GM19023 (cell line): ENCODE data around the gene WNT7A.

ENCODE experiments used
- ATAC-seq: cut with Tn5 transposase; IDR thresholded peaks from one replicate; pipeline ENCODE4 v1.9.1; 2021; ENCODE audit warnings: mild to moderate bottlenecking, moderate library complexity; ENCODE audit not compliant: unreplicated experiment

WNT7A gene

DNA sequence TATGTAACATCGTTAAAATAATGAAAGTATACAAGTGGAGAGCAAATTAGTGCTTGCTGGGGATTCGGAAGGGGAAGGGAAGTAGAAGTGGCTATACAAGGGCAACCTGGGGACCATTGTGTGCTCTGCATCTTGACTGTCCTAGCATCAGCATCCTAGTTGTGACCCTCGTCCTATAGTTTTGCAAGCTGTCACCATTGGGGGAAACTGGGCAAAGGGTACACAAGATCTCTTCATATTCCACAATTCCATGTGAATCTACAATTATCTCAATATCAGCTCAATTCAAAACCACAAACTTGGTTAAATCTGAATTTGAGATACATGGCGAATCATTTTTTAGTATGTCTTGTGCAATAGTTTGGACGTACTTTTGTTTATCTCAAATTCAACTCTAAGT lies 30.9 kb downstream of the WNT7A start:
- no peak for ATAC-seq

DNA sequence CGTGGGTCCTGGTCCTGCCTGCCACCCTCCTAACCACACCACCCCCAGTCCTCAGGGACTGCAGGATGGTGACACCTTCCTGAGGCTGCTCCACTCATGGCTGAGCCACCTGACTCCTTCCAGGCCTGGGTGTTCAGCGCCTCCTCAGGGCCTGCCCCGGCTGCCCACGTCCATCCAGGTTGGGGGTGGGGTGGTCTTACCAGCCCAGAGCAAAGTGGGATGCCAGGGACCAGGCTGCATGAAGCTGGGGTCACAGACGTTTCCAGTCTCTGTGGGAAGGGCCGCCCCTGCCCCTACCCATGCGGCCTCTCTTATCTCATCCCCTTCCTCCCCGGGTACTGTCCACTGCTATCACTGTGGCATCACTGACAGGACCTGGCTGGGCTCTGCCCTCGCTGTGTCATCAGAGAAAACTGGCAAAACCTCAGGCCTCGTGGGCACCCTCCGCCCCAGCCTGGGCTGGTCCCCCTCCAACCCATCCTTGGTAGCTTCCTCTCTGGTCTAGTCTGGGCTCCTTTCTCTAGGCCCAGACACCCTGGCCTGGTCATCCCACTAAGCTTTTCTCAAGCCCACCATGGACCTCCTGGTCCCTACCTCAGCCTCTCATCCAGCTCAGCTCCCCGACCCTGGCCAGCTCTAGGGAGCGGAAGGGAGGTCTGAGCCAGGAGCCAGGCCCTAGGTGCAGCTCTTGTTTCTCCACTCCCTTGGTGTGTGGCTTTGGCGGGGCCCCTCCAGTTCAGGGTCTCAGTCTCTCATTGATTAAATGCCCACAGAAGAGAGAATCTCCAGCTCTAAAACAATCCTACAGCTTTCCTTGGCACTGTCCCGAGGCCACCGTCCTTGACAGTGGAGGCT lies 32.9 kb downstream of the WNT7A start:
- ATAC-seq: no peak

DNA sequence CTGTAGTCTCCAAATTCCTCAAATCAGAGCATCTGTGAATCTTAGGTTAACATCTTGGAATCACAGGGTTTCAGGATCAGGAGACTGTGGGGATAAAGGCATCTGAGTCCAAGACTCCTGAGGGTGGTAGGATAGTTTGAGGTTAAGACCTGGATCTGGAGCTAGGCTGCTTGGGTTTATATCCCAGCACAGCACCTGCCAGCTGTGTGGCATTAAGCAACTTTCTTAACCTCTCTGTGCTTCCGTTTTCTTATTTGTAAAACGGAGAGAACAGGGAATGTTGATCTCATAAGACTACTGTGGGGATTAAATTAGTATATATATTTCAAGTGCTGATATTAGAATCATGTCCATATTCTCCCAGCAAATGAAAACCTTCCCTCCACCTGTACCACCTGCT lies 33.6 kb downstream of the WNT7A start:
- no peak for ATAC-seq

DNA sequence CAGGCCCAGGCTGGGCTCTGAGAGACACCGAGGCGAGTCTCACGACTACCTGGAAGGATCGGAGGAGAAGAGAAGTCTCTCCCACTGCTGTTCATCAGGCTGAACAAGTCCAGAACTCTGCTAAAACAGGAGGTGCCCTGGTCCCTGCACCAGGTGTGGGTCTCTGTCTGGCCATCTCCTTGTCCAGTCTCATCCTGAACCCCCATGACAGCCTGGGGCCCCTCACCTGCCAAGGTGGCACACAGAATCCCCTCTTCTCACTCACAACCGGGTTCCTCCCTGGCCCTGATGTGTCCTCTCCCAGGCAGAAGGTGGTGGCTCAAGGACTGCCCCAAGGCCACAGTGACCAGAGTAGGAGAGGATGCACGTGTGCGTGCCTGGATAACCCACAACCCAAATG lies 34.1 kb downstream of the WNT7A start:
- ATAC-seq: no peak

DNA sequence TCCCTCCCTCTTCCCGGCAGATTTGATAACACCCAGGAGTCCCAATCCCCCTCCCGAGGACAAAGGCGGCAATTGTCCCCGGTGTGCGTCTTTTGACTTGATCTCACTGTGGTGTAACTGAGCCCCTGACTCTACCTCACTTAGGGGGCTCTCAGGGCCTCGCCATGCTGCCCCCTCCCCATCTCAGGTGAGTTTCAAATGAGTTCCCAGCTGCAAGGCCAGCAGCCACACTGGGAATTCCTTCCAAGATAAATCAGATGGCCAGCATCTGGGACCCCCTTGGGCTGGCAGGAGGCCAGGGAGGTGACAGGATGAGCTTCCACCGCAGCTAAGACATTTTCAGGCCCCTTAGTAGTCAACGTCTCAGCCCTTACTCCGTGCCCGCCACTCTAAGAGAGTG lies 35.0 kb downstream of the WNT7A start:
- ATAC-seq: no peak

DNA sequence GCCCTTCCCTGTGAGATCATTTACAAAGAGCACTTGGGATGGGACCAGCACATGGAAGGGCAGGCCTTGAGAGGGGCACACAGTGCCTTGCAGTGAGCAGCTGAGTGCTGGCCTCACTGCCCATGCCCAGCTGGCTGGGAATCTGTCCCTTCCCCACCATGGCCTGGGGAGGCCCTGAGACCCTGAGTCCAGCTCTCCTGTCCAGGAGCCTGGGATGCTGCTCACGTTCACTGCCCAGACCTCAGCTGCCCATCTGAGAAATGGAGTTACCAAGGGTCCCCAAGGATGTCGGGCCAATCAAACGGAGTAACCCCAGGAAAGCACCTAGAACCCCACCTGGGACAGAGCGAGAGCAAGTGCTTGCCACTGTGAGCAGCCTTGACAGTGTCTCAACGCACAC lies 35.6 kb downstream of the WNT7A start:
- ATAC-seq: no peak

DNA sequence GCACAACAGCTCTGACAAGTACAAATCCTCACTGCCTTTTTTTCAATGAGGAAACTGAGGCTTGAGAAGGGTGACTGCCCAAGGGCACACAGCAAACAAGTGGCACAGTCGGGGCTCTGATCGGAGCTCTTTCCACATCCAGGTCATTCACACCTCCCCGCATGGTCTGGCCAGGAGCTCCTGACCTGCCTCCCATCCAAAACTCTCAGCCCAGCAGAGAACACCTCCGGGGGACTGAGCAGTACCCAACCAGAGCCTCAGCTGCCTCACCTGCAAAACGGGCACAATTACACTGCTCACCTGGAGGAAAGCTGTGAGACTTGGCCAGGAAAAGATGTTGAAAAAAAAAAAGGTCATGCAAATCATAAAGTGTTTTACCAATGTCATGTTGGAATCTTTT lies 36.5 kb downstream of the WNT7A start:
- no peak for ATAC-seq

DNA sequence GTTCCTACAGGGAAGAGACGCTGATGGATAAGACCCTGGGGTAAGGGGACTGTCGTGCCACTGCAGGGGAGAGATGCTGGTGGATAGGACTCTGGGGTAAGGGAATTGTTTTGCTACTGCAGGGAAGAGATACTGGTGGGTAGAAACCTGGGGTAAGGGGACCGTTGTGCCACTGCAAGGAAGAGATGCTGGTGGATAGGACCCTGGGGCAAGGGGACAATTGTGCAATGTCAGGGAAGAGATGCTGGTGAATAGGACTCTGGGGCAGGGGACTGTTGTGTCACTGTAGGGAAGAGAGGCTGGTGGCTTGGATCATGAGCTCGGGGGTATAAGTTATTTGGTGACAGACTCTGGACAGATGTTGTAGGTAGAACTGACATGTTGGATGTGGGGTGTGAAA lies 37.6 kb downstream of the WNT7A start:
- ATAC-seq: no peak

DNA sequence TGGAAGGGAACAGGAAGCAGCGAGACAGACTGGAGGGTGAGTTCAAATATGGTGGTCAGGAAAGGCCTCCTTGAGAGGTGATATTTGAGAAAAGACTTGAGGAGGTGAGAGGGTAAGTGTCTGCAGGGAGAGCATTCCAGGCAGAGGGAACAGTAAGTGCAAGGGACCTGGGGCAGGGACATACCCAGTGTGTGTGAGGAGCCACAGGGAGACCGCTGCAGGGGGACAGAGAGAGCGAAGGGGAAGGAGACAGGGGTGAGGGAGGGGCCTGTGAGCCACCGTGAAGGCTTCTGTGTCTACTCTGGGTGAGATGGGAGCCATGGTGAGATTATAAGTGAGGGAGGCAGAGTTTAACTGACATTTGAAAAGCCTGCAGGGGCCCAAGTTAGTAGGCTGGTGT lies 38.0 kb downstream of the WNT7A start:
- ATAC-seq: no peak

DNA sequence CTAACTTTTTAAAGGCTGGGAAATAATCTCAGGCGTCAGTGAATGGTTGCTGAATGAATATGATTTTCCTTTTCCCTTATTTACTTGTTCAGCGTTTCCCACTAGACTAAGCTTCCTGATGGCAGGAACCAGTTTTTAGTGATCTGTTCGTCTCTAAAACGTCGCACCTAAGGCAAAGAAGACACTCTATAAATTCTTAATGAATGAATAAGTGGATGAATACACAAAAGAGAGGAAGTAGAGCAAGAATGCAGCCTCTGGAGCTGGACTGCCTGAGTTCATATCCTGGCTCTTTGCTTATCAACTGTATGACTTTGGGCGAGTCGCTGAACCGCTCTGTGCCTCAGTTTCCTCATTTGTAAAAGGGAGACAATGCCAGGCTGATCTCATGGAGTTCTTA lies 38.7 kb downstream of the WNT7A start:
- no peak for ATAC-seq

DNA sequence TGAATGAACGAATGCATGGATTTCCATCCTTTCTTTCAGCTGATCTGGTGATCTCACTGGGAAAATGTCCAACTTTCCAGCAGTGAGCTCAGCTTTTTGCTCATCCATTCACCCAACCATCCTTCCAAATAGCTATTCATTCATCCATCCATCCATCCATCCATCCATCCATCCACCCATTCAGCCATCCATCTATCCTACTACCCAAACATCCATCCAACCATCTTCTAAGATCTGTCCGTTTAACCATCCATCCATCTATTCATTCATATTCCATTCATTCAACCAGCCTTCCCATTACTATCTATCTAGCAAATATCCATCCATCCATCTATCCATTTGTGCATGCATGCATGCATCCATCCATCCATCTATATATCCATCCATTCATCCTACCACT lies 39.4 kb downstream of the WNT7A start:
- ATAC-seq: no peak

DNA sequence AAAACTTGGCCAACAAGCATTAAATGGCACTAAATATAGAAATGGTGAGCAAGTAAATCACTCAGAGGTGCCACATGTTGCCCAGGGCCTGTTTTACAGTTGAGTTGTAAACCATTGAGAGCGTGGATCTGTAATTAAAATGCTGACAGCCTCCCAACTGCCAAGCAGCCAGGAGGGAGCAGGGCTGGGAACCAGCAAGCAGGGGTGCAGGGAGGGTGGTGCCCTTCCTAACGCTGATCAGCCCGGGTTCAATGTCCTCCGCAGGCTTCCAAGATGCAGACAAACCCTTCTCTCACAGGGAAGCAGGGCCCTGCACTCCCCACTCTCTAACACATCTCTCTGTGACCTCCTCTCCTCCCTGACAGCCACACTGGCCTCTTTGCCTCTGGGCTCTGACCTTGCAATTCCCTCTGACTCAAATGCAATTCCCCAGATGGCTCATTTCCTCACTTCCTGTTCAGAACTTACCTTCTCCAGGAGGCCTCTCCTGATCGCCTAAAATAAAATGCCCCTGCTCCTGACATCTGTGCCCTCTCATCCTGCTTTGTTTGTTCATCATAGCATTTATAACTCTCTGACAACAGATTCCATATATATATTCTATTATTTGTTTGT lies 40.0 kb downstream of the WNT7A start:
- no peak for ATAC-seq

DNA sequence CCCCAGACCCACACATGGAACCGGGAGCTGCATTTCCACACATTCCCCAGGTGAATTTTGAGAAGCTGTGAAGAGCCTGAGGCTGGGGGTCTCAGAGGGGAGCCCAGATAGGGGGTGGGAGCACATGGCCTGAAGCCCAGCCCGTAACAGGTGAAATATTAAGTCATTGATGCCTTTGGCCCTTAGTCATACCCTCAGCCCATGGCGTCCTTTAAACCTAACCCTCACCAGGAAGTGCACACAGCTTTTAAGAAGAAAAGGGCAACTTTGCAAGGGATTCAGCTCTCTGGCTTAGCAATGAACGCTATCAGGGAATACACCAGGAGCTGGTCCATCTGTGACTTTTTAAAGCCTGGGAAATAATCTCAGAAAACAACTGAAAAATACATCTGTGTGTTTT lies 40.6 kb downstream of the WNT7A start:
- no peak for ATAC-seq

DNA sequence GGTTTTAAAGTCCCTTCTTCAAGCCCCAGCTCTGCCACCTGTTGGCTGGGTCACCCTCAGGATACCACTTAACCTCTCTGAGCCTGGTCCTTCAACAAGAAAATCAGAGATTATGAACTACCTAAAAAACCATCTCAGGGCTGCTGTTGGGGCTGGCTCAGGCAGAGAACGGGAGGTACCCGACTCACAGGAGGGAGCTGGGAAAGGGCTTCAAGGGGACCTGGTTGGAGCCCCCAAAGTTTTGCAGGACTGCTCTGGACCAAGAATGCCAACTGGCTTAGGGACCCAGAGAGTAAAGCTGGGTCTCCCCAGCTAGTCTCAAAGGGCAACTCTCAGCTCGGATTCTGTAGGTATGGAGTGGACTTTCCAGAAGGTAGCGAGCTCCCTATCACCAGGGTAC lies 41.5 kb downstream of the WNT7A start:
- no peak for ATAC-seq

DNA sequence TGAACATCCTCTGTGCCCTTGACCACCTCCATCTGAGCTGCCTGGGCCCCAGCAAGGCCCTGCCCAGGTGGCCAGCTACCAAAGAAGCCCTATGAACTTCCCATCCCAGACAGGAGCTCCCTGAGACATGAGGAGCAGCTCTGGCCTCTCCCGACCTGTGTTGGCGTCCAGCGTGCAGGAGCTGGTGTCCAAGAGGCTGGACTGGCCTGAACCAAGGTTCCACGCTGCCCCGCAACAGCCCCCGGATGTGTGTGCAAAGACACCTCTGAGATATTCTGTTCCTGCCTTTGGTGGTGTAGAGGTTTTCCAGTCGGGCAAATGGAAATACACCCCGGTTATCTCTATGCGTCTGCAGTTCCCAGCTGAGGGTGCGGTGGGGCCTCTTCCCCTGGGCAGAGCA lies 42.1 kb downstream of the WNT7A start:
- no peak for ATAC-seq

DNA sequence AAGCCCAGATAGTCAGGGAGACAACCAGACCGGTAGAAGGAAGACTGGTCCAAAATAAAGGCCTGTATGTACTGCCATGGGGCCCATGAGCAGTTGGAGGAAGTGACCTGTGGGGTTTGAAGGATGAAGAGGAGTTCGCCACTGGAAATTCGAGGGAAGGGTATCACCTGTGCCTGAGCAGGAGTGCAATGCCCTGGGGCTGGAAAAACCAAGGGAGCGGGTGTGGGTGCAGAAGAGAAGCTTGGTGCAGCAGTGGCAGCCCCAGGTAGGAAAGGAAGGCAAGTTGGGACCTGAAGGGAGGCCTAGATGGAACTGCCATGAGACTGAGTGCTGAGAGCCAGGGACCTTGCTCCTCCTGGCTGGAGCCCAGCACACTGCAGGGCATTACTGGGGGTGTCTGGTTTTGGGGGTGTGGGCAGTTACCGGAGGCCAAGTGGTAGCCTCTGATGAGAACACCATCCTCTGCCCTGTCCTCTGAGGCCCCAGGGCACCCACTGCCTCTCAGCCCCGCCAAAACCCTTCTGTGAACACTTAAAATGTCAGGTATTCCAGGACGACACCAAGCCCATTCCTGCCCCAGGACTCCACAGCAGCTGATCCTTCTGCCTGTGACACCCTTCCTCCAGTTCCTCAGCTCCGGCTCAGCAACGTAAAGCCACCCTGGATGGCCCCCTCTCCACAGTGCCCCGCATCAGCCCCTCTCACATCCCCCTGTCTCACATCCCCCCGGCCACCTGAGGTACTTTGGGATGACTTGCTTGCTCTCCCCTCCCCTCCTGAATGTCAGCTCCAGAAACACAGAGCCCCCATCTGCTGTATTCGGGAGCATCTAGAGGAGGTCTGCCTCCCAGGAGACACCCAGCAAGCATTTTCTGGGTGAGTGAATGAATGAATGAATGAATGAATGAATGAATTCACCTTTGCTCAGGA lies 42.9 kb downstream of the WNT7A start:
- no peak for ATAC-seq

DNA sequence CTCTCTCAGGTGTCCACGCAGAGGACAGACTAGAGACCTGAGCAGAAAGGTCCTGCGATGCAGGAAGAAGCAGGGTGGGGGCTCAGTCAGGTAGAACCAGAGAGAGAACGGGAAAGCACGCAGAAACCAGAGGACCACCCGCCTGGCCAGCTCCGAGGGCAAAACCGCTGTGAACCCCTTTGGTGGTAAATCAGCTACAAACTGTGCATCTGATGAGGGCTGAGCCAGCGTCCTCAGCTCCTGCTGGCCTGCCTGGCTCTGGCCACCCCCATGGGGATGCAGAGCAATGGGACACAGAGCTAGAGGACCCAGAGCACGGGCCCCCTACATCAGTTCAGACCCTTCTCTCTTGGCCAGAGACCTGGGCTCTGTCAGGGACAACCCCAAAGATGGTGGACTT lies 44.6 kb downstream of the WNT7A start:
- no peak for ATAC-seq

DNA sequence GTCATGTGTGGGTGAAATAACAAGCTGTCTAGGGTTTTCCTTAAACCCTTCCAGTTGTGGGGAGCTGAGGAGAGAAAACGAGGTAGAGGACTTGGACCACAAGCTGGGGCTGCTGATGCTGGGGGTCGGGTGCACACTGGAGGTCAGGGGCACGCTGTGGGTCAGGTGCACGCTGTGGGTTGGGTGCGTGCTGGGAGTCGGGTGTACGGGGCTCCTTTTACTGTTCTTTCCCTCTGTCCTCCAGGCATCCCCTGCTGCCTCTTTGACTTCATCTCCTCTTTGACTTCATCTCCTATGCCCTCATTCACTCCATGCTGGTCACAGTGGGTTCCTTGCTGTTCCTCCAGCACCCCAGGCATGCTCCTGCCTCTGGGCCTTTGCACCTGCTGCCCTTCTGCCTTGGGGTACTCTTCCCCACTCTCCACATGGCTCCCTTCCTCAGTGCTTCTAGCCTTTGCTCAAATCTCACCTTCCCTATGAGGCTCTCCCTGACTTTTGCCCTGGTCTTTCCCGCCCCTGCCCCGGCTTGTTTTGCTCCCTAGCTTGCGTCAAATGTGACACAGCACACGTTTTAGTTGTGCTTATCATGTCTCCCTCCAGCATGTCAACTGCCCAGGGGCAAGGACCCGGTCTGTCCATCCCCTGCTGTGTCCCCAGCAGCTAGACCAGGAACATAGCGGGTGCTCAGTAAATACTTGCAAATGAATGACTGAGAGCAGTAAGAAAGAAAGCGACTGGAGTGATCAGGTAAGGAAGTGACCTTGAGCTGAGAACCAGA lies 45.4 kb downstream of the WNT7A start:
- no peak for ATAC-seq

DNA sequence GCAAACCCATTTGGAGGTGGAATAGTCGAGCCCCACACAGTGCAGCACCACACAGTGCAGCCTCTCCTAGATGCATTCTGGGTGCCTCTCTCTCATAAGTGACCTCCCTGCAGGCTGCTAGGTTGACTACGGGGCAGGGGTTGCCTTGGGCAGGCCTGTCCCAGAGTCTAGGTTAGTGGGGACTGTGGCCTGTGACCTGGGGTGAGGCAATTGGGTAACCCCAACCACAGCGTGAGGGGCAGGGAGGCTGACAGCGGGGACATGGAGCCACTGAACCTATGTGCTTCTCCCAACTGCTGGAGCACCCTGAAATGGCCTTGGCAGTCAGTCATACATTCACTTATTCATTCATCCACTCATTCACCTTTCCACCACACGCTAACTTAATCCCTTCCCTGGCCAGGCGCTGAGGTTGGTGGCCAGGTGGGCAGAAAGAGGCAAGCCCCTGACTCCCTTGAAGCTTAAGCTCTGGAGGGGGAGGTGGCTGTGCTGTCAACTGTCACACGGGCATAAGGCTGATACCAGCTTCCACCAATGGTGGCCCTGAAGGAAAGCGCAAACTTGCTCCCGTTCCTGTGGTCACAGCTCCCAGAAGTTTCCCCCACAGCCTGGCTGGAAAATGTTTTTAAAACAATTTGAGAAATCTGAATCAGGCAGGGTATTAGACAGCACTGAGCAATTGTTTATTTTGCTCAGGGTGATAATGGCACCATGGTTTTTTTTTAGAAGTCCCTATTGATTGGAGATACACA lies 46.2 kb downstream of the WNT7A start:
- no peak for ATAC-seq

DNA sequence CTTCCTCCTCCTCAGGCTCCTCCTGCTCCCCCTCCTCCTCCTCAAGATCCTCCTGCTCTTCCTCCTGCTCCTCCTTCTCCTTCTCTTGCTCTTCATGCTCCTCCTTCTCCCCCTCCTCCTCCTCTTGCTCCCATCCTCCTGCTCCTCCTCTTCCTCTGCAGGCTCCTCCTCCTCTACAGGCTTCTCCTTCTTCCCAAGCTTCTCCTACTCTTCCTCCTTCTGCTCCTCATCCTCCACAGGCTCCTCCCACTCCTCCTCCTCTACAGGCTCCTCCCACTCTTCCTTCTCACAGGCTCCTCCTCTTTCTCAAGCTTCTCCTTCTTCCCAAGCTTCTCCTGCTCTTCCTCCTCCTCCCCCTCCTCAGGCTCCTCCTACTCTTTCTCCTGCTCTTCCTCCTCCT lies 47.7 kb downstream of the WNT7A start:
- ATAC-seq: no peak
